Raji (cell line): Measurements from ENCODE around the gene CD151.

Experiments
- POLR2A ChIP-seq: IDR thresholded peaks from 2 replicates; pipeline ENCODE4 v1.6.1; 2011; ENCODE audit warnings: low read depth, low read length, control low read depth; ENCODE audit not compliant: insufficient read depth

The CD151 gene

GRCh38 chr11:873706-874105 is 41.0 kb downstream of the CD151 start:
- TF ChIP-seq POLR2A = no peak

GRCh38 chr11:875203-875602 is 42.5 kb downstream of the CD151 start:
- no peak for TF ChIP-seq POLR2A

- no peak for TF ChIP-seq POLR2A
Measured at GRCh38 chr11:875769-876301, 43.1 kb downstream of the CD151 start.

- no peak for TF ChIP-seq POLR2A
Measured at GRCh38 chr11:876545-876944, 43.8 kb downstream of the CD151 start.

GRCh38 chr11:877565-877964 is 44.8 kb downstream of the CD151 start:
- no peak for TF ChIP-seq POLR2A

- TF ChIP-seq POLR2A = no peak
Measured at GRCh38 chr11:880447-880846, 47.7 kb downstream of the CD151 start.

GRCh38 chr11:882596-882995 is 49.8 kb downstream of the CD151 start:
- TF ChIP-seq POLR2A = no peak

GRCh38 chr11:883527-883926 is 50.8 kb downstream of the CD151 start:
- TF ChIP-seq POLR2A = no peak

GRCh38 chr11:884578-885070 is 51.9 kb downstream of the CD151 start:
- no peak for TF ChIP-seq POLR2A

- no peak for TF ChIP-seq POLR2A
Measured at GRCh38 chr11:886568-886967, 53.8 kb downstream of the CD151 start.

- no peak for TF ChIP-seq POLR2A
Measured at GRCh38 chr11:887589-887988, 54.8 kb downstream of the CD151 start.
